ENCODE data around the gene GDF2.

GDF2 gene

DNA sequence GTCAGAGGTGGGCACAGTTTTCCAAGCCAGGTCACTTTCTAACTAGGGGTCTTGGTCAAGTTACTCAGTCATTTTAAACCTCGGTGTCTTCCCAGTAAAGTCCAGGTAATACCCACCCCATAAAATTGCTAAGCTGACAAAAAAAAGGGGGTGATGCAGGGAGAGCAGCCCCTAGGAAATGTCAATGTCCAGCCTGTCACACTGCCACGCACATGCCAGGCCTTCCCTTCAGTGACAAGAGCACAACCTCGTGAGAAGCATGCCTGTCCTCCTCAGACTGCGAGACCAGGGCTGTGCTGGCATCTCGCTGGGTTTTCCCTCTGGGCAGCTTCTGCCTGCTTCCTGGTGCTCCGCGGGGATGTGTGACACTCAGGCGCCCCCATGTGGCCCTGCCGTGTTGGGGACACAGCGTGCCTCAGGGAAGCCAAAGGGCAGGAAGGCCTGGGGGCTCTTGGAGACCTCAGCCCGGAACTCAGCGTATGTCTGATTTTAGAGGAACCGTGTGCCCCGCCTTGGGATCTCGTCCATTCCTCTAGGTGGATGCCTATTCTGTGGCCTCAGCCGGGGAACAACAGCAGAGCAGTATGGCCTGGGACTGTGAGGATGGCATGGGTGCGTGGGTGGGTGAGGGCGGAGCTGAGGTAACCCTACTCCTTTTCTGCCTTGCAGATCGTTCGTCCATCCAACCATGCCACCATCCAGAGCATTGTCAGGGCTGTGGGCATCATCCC lies 10.2 kb upstream of the GDF2 start:
- no peaks in the 10 kb centered on the region for H3K79me2 ChIP-seq
- H3K27ac ChIP-seq: no peak overlapping the region
- no peak overlapping the region for H3K4me2 ChIP-seq (ENCODE audit: low read length)
- H3K9me3 ChIP-seq (ENCODE audit: control insufficient read depth, low read length): no peaks in the 10 kb centered on the region
- TF ChIP-seq, protein P1, sequence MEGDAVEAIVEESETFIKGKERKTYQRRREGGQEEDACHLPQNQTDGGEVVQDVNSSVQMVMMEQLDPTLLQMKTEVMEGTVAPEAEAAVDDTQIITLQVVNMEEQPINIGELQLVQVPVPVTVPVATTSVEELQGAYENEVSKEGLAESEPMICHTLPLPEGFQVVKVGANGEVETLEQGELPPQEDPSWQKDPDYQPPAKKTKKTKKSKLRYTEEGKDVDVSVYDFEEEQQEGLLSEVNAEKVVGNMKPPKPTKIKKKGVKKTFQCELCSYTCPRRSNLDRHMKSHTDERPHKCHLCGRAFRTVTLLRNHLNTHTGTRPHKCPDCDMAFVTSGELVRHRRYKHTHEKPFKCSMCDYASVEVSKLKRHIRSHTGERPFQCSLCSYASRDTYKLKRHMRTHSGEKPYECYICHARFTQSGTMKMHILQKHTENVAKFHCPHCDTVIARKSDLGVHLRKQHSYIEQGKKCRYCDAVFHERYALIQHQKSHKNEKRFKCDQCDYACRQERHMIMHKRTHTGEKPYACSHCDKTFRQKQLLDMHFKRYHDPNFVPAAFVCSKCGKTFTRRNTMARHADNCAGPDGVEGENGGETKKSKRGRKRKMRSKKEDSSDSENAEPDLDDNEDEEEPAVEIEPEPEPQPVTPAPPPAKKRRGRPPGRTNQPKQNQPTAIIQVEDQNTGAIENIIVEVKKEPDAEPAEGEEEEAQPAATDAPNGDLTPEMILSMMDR (IDR thresholded peaks at IDR 0.05): peak; percentile 55
- H3K9ac ChIP-seq: no peak overlapping the region
- no peak overlapping the region for H3K4me3 ChIP-seq (ENCODE audit: low read depth, low read length)
- no peaks in the 10 kb centered on the region for H3K4me1 ChIP-seq
- no peak overlapping the region for H2AFZ ChIP-seq
- no peaks in the 10 kb centered on the region for H3K27me3 ChIP-seq (ENCODE audit: control insufficient read depth, insufficient read depth, low read length)
- H3K36me3 ChIP-seq (ENCODE audit: control insufficient read depth, insufficient read depth, low read length): no peaks in the 10 kb centered on the region

DNA sequence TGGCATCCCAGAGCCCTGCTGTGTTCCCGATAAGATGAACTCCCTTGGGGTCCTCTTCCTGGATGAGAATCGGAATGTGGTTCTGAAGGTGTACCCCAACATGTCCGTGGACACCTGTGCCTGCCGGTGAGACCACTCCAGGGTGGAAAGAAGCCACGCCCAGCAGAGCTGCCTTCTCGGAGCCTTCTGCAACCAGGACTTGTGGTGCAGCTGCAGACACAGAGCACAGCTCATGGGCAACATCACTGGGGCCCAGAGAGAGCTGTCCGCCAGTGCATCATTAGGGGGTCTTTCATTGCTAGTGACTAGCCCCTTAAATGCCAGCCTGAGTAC lies 9.6 kb upstream of the GDF2 start:
- no peak overlapping the region for H3K27ac ChIP-seq
- no peak overlapping the region for H3K4me3 ChIP-seq (ENCODE audit: low read depth, low read length)
- no peak overlapping the region for H3K9ac ChIP-seq
- no peaks in the 10 kb centered on the region for H3K4me1 ChIP-seq
- no peaks in the 10 kb centered on the region for H3K27me3 ChIP-seq (ENCODE audit: control insufficient read depth, insufficient read depth, low read length)
- H2AFZ ChIP-seq: no peak overlapping the region
- H3K36me3 ChIP-seq (ENCODE audit: control insufficient read depth, insufficient read depth, low read length): no peaks in the 10 kb centered on the region
- TF ChIP-seq, protein P1 (IDR thresholded peaks at IDR 0.05): no peak
- no peaks in the 10 kb centered on the region for H3K9me3 ChIP-seq (ENCODE audit: control insufficient read depth, low read length)
- H3K79me2 ChIP-seq: no peaks in the 10 kb centered on the region
- H3K4me2 ChIP-seq (ENCODE audit: low read length): no peak overlapping the region

DNA sequence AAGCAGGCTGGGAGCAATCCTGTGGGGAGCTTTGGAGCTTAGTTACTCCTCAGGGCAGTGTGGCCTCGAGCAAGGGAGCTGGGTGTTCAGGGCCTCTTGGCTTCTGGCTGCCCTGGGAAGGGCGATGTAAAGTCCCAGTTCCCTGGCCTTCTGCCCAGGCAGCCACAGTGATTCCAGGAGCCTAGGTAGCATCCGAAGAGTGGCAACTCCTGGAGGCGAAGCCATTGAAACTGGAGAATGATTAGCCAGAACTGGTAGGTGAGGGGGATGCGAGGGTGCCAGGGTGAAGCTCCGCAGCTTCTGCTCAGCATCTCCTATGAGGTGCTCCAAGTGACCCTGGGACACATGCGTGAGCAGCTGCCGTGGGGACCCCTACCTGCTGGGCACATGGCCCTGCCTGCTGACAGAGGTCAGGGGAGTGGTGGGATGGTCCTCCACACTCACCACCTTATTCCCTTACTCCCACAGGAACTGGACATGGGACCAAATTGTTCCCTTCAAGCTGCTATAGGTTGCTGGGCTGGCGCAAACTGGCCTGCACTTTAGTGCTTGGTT lies 7.8 kb upstream of the GDF2 start:
- Histone ChIP-seq H3K79me2 (no peaks in the 10 kb centered on the region), H3K27me3 (ENCODE audit: control insufficient read depth, insufficient read depth, low read length) (no peaks in the 10 kb centered on the region), H3K9me3 (ENCODE audit: control insufficient read depth, low read length) (no peaks in the 10 kb centered on the region), H3K4me1 (no peaks in the 10 kb centered on the region), H3K27ac (no peak overlapping the region), H3K9ac (no peak overlapping the region), H3K4me2 (ENCODE audit: low read length) (no peak overlapping the region), H3K4me3 (ENCODE audit: low read depth, low read length) (no peak overlapping the region), H3K36me3 (ENCODE audit: control insufficient read depth, insufficient read depth, low read length) (no peaks in the 10 kb centered on the region), H2AFZ (no peak overlapping the region)
- TF ChIP-seq, protein P1 (IDR thresholded peaks at IDR 0.05): no peak

DNA sequence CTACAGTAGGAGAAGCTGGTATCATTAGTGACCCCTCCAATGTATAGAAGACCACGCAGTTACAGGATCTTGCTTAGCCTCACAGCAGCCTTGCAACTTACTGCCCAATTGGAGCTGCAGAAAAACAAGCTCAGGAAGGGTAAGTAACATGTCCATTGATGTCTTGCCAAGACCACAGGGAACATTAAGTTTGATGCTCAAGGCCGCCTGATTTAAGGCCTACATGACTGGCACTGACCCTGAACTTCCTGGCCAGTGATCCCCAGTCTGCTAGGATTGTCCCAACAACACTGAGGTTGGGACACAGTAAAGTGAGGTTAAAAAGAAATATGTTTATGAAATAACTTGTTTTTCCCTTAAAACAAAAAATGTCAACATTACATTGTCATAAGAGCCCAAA lies 6.8 kb upstream of the GDF2 start:
- Histone ChIP-seq H3K4me2 (ENCODE audit: low read length) (no peak overlapping the region), H2AFZ (no peak overlapping the region)
- TF ChIP-seq, protein P1 (IDR thresholded peaks at IDR 0.05): no peak

GRCh38 chr10:47316131-47316530 lies 6.1 kb upstream of the GDF2 start:
- H3K4me3 ChIP-seq (ENCODE audit: low read depth, low read length): no peak overlapping the region
- no peak overlapping the region for H3K27ac ChIP-seq
- H3K79me2 ChIP-seq: no peaks in the 10 kb centered on the region
- no peak overlapping the region for H3K4me2 ChIP-seq (ENCODE audit: low read length)
- no peaks in the 10 kb centered on the region for H3K9me3 ChIP-seq (ENCODE audit: control insufficient read depth, low read length)
- H3K36me3 ChIP-seq (ENCODE audit: control insufficient read depth, insufficient read depth, low read length): no peaks in the 10 kb centered on the region
- TF ChIP-seq, protein P1 (IDR thresholded peaks at IDR 0.05): no peak
- H2AFZ ChIP-seq: no peak overlapping the region
- H3K9ac ChIP-seq: no peak overlapping the region
- no peaks in the 10 kb centered on the region for H3K27me3 ChIP-seq (ENCODE audit: control insufficient read depth, insufficient read depth, low read length)
- no peaks in the 10 kb centered on the region for H3K4me1 ChIP-seq

More for the DNA sequence above, 6.8 kb upstream of the GDF2 start:
- Histone ChIP-seq H3K9me3 (ENCODE audit: control insufficient read depth, low read length) (no peaks in the 10 kb centered on the region), H3K4me3 (ENCODE audit: low read depth, low read length) (no peak overlapping the region), H3K27me3 (ENCODE audit: control insufficient read depth, insufficient read depth, low read length) (no peaks in the 10 kb centered on the region), H3K27ac (no peak overlapping the region), H3K9ac (no peak overlapping the region), H3K36me3 (ENCODE audit: control insufficient read depth, insufficient read depth, low read length) (no peaks in the 10 kb centered on the region), H3K79me2 (no peaks in the 10 kb centered on the region), H3K4me1 (no peaks in the 10 kb centered on the region)
